Measurements from ENCODE around the gene ERCC6L2.
A peak's percentile ranks its signal among the peaks of the same experiment; 100 is the strongest.

Gene ERCC6L2

GRCh38 chr9:95875305-95876137 is at the start of gene ERCC6L2:
ERCC6L2 (plus strand) TSS chr9:95875691; CDS start chr9:95876039, 348 bp downstream.
- DNase-seq (ENCODE audit: low read depth) = peak; percentile 89

- DNase-seq (ENCODE audit: low read depth) = no peak
Observed at GRCh38 chr9:95826183-95826838, 49.2 kb upstream of the ERCC6L2 start.

DNA sequence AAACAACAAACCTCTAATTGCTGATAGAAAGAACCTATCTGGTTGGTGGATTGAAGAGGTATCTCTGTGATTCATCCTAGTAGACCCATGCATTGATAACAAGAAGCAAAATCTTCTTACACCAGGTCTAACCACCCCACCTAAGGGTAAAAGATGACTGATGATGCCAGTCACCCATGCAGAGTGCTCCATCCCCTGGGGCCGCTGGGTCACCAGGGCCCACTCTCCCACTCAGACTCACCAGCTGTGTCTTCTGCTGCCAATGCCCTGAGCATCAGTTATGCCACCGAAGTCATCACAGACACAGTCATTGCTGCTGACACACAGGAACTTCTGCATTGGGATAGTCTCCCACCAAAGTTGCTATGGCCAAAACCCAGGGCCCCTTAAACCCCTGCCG is 44.7 kb upstream of the ERCC6L2 start:
- DNase-seq (ENCODE audit: low read depth) = no peak

DNA sequence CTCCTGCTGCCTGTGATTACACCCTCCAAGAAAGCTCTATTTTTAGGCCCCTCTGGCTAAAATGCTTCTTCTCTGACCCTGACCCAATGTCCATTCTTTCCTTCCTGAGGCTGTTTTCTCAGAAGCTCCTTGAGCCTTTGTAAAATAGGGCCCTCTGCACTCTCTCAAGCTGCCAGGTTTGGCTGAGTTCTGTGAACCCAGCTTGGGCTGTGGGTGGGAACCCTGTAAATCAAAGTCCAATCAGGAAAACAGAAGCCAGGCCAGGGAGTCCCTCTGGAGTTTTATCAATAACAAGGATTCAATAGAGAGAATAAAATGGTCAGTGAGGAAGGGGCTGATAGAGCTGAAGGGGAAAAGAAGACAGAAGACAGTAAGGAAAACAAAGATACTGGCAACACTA is 43.7 kb upstream of the ERCC6L2 start:
- DNase-seq (ENCODE audit: low read depth) = no peak

DNA sequence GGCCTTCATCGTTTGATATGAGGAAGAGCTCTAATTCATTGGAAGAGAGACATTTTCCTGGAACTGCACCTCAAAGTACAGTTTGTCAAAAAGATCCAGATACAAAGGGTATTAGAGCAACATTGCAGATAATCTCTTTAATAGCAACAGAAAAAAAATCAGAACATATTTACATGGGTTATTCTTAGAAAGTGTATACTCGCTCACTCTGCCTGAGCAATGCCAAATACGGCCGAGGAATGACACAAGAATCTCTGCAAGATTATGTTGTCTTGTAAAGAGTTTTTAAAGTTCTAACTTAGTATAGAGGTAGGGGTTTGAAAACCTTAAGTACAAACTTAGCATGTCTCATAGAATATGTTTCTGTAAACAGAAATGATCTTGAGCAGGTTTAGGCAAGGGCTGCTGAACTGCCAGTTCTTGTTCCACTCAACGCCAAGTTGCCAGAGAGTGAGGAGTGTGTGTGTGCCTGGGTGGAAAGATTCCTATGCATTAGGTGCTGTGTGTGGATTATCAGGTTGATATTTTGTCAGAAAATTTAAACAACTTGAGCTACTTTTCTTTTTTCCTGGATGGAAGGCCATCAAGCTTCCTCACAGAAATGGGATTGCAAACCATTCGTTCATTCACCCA is 41.8 kb upstream of the ERCC6L2 start:
- no peak for DNase-seq (ENCODE audit: low read depth)

- no peak for DNase-seq (ENCODE audit: low read depth)
Observed at GRCh38 chr9:95834281-95834907, 41.1 kb upstream of the ERCC6L2 start.

DNA sequence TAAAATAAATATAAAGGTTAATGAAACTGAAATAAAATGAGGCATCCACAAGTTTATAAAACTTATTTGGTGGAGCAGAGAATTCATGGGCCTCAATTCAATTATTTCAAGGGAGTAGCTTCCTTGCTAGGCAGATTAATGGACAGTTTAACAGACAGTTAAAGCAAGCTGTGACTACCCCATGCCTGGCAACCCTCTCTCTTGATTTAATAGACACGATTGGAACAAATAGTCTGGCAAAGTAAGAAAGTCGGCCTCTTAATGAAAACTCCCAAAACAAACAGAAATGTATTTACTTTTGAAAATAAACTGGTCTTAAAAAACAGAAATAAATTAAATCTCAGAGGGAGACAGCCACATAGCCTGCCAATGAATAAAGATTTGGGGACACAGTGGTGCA is 40.1 kb upstream of the ERCC6L2 start:
- no peak for DNase-seq (ENCODE audit: low read depth)

GRCh38 chr9:95836072-95836471 is 39.4 kb upstream of the ERCC6L2 start:
- no peak for DNase-seq (ENCODE audit: low read depth)

DNA sequence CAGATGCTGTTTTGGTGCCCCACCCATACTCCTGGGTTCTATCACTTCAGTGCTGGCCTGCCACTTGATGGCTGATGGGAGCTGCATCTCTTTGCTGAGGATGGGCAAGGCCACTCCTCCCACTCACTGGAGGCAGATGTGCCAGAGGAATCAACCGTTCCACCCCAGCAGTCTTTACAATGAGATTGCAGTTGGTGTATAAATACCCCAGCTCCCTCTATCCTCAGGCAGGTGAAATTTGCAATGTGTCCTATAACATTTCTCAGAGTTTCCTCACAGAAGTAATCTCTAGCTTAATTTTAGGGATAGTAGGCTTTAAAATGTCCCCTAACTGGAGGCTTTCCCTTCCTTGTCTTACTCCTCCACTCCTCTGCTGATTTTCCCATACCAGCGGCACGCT is 36.5 kb upstream of the ERCC6L2 start:
- no peak for DNase-seq (ENCODE audit: low read depth)

DNA sequence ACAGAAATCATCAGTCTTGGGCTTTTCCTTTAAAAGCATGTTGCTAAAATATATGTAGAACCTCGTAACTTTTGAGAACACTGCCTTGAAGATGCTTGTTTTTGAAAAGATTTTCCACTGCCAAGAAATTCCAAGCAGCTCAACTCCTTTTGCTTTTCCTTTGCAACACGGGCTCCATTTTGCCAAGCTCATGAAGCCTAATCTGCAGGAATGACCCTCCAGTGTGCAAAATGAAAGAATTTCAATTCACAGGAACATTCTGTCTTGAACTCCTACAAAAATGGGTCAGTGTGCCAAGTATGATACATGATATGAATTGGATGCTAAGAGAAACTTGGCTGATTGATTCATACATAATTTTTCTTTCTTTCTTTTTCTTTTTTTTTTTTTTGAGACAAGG is 35.4 kb upstream of the ERCC6L2 start:
- no peak for DNase-seq (ENCODE audit: low read depth)

- DNase-seq (ENCODE audit: low read depth) = no peak
Observed at GRCh38 chr9:95841377-95841776, 34.1 kb upstream of the ERCC6L2 start.

DNA sequence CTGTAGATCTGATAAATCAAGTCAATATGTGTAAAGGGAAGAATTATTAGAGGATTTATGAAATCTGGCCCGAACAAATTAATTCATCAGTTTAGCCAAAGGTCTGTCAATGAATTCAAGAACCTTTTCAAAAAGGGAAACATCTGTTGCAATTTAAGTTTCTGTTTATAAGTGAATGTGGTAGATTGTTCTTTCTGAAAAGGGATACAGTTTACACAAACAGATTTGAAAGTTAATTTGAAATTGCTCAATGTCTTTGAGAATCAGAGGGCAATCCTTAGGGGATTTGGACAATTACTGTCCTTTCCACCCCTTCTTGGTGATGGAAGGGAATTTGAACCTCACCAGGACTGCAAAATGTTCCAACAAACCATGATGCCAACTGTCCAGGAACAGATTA is 29.7 kb upstream of the ERCC6L2 start:
- DNase-seq (ENCODE audit: low read depth) = no peak

DNA sequence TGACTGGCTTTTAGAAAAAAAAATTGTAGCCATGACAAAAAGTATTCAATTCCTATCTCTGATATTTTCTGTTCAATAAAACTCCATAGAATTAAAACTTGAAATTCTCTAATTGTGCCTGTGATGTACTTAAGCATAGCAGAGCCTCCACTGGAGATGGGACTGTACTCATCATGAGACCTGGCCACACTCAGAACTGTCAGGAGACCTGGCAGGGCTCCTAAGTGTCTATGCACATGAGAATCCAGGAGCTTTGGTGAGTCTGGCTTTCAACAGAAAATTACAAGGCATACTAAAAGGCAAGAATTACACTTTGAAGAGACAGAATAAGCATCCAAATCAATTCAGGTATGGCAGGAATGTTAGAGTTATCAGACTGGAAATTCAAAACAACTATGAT is 26.7 kb upstream of the ERCC6L2 start:
- no peak for DNase-seq (ENCODE audit: low read depth)

- DNase-seq (ENCODE audit: low read depth) = no peak
Observed at GRCh38 chr9:95852059-95853032, 23.1 kb upstream of the ERCC6L2 start.

GRCh38 chr9:95854386-95855020 is 21.0 kb upstream of the ERCC6L2 start:
- DNase-seq (ENCODE audit: low read depth) = no peak

DNA sequence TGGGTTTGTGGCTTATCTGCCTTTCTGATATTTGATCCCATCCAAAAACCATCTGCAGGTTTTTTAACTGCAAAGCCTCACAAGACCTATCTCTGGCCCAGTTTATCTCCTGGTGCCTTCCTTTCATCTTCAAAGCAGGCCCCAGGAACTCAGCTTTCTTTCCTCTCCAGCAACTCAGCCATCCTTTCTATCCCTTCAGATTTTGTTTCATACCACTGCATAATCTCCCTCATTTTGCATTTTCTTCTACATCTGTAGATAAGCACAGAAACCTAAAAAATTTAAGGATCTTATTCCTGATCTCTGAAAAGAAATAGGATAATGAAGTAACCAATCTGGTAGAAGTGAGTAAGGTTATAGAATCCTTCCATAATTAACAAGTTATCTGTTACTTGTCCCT is 19.5 kb upstream of the ERCC6L2 start:
- no peak for DNase-seq (ENCODE audit: low read depth)

DNA sequence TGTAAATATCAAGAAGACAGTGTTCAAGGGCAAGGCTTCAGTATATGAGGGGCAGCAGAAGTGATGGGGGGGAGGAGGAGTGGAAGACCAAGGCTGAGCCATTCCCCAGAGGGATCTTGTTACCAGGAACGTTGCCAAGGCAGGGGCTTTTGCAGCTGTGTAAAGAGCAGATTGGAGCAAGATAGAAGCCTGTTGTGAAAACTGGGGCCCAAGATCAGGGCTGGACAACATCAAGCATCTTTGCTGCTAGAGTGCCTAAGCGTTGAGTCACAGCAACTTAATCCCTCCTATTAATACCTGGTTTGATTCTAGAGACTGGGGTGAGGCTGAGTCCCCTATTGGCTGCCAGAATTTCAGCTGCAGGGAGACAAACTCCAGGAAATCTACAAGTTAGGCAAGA is 18.4 kb upstream of the ERCC6L2 start:
- no peak for DNase-seq (ENCODE audit: low read depth)

DNA sequence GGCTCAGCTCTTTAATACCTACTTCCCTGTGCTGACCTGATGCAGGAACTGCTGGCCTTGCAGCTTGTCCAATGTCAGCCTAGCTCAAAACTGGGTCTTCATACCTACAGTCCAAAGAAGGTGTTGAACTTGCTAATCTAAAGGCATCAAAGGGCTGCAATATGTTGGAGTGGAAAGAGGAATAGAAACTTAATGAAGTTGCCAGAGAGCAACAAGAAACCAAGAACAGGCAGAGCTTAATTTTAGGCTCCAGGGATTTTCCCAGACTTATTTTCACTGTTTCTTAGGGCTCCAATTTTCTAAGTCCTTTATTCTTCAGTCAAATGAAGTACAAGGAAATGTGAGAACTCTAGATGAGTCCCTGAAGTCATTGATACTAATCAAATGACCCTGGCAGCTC is 17.6 kb upstream of the ERCC6L2 start:
- no peak for DNase-seq (ENCODE audit: low read depth)

- no peak for DNase-seq (ENCODE audit: low read depth)
Observed at GRCh38 chr9:95862343-95862742, 13.1 kb upstream of the ERCC6L2 start.

- no peak for DNase-seq (ENCODE audit: low read depth)
Observed at GRCh38 chr9:95864852-95865580, 10.5 kb upstream of the ERCC6L2 start.

All from activated T-cell treated with anti-CD3 and anti-CD28 coated beads for 24 hours (primary cell).